H1 (cell line): Measurements from ENCODE around the gene COX5A.

Experiments
- CHD1 ChIP-seq: IDR thresholded peaks from 2 replicates; pipeline ENCODE4 v1.6.1; 2012; ENCODE audit warnings: low read depth, low read length, improper control_type of control experiment
- EZH2 ChIP-seq: fragments of 200-600 bp; sonication (generic); IDR thresholded peaks from 2 replicates; pipeline ENCODE4 v1.7.1; 2012; ENCODE audit warnings: low read depth, mild to moderate bottlenecking, moderate library complexity, low read length, inconsistent platforms; ENCODE audit not compliant: severe bottlenecking
- NRF1 ChIP-seq: IDR thresholded peaks from 2 replicates; pipeline ENCODE4 v1.6.1; 2011; ENCODE audit warnings: mild to moderate bottlenecking, low read depth, low read length, improper control_type of control experiment
- POLR2A ChIP-seq, 2 experiments: IDR thresholded peaks; 1 replicate in 1 of 2; 2 replicates in 1 of 2; pipeline ENCODE4 v1.6.1; 2011; ENCODE audit warnings: low read depth in 2 of 2, low read length in 2 of 2, mild to moderate bottlenecking in 2 of 2; ENCODE audit errors: control extremely low read depth in 1 of 2
- RAD21 ChIP-seq, 2 experiments: IDR thresholded peaks in 1 of 2; conservative IDR thresholded peaks in 1 of 2; 2 replicates each; pipeline ENCODE4 v1.6.1; 2011; ENCODE audit warnings: low read depth in 2 of 2, low read length in 2 of 2, improper control_type of control experiment in 1 of 2, inconsistent platforms in 1 of 2, mild to moderate bottlenecking in 1 of 2, moderate library complexity in 1 of 2
- RFX5 ChIP-seq: IDR thresholded peaks from 2 replicates; pipeline ENCODE4 v1.6.1; 2011; ENCODE audit warnings: low read depth, low read length, improper control_type of control experiment, borderline replicate concordance
- SP1 ChIP-seq: IDR thresholded peaks from 2 replicates; pipeline ENCODE4 v1.6.1; 2011; ENCODE audit warnings: low read depth, low read length
- YY1 ChIP-seq: IDR thresholded peaks from 2 replicates; pipeline ENCODE4 v1.6.1; 2011; ENCODE audit warnings: low read depth, mild to moderate bottlenecking, low read length
- ZNF274 ChIP-seq: IDR thresholded peaks from 2 replicates; pipeline ENCODE4 v1.7.0; 2012; ENCODE audit warnings: low read length, borderline replicate concordance; ENCODE audit errors: extremely low read depth
- TF ChIP-seq, protein P1 (sequence below), 3 experiments: IDR thresholded peaks; 1 replicate in 2 of 3; 2 replicates in 1 of 3; pipeline versions ENCODE4 v1.5.1 to v1.6.1; 2011; ENCODE audit warnings: low read length in 3 of 3, mild to moderate bottlenecking in 3 of 3, inconsistent platforms in 2 of 3, low read depth in 1 of 3, moderate library complexity in 1 of 3; ENCODE audit not compliant: insufficient read depth in 1 of 3; ENCODE audit errors: control extremely low read depth in 1 of 3
- TF ChIP-seq, protein P2 (sequence below): IDR thresholded peaks from 2 replicates; pipeline ENCODE4 v1.6.1; 2012; ENCODE audit warnings: low read length, inconsistent platforms

DNA sequence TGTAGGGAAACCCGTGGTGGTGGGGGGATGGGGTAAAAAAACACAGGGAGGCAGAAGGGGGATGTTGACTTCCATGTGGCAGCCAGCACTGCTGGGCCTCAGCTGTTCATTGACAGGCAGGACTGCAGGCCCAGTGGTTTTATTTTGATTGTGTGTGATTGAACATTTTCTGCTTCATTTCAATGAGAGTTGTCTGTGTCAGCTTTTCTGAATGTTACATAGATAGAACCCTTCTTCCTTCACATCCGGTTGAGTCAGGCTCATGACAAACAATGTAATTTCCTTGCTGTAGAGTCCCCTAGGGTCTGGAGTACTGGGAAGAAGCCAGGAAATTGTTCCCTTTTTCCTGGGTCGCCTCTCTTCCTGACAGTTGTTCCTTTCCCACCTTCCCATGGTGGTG lies 26.9 kb upstream of the COX5A start:
- TF ChIP-seq, protein P1, sequence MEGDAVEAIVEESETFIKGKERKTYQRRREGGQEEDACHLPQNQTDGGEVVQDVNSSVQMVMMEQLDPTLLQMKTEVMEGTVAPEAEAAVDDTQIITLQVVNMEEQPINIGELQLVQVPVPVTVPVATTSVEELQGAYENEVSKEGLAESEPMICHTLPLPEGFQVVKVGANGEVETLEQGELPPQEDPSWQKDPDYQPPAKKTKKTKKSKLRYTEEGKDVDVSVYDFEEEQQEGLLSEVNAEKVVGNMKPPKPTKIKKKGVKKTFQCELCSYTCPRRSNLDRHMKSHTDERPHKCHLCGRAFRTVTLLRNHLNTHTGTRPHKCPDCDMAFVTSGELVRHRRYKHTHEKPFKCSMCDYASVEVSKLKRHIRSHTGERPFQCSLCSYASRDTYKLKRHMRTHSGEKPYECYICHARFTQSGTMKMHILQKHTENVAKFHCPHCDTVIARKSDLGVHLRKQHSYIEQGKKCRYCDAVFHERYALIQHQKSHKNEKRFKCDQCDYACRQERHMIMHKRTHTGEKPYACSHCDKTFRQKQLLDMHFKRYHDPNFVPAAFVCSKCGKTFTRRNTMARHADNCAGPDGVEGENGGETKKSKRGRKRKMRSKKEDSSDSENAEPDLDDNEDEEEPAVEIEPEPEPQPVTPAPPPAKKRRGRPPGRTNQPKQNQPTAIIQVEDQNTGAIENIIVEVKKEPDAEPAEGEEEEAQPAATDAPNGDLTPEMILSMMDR (IDR thresholded peaks at IDR 0.05; ENCODE audit: control extremely low read depth in 1 of 3, insufficient read depth in 1 of 3, low read depth in 1 of 3, low read length in 3 of 3): no peak
- TF ChIP-seq YY1: no peak
- TF ChIP-seq RAD21 (IDR thresholded peaks at IDR 0.05 in 1 of 2, conservative IDR thresholded peaks at IDR 0.05 in 1 of 2; ENCODE audit: low read depth in 2 of 2, low read length in 2 of 2): no peak
- no peak for TF ChIP-seq SP1
- TF ChIP-seq ZNF274: no peak
- TF ChIP-seq CHD1: no peak
- TF ChIP-seq EZH2: no peak
- TF ChIP-seq, protein P2, sequence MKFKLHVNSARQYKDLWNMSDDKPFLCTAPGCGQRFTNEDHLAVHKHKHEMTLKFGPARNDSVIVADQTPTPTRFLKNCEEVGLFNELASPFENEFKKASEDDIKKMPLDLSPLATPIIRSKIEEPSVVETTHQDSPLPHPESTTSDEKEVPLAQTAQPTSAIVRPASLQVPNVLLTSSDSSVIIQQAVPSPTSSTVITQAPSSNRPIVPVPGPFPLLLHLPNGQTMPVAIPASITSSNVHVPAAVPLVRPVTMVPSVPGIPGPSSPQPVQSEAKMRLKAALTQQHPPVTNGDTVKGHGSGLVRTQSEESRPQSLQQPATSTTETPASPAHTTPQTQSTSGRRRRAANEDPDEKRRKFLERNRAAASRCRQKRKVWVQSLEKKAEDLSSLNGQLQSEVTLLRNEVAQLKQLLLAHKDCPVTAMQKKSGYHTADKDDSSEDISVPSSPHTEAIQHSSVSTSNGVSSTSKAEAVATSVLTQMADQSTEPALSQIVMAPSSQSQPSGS: no peak
- no peak for TF ChIP-seq POLR2A (IDR thresholded peaks at IDR 0.05; ENCODE audit: control extremely low read depth in 1 of 2, low read depth in 2 of 2, low read length in 2 of 2)
- no peak for TF ChIP-seq RFX5
- no peak for TF ChIP-seq NRF1
